Esophagus muscularis mucosa (tissue), 4 donors: ENCODE results near the gene ACTA1.

ENCODE experiments used
- EP300 ChIP-seq: sonication (generic); formaldehyde crosslinking; IDR thresholded peaks from one replicate; pipeline ENCODE4 v1.6.1; 2017; ENCODE audit warnings: antibody characterized with exemption
- POLR2A ChIP-seq: fragments of 450-650 bp; IDR thresholded peaks from one replicate; pipeline ENCODE4 v1.6.1; 2017; ENCODE audit warnings: antibody characterized with exemption, moderate library complexity, mild to moderate bottlenecking, low read depth
- POLR2AphosphoS5 ChIP-seq, 2 donors: sonication (generic); formaldehyde crosslinking; IDR thresholded peaks; one replicate each; pipeline ENCODE4 v1.6.1; 2017; ENCODE audit warnings: antibody characterized with exemption in 2 of 2
- TF ChIP-seq, protein P1 (sequence below), 3 experiments: fragments of 200-600 bp in 2 of 3; fragments of 450-650 bp in 1 of 3; sonication (generic) in 2 of 3; IDR thresholded peaks; one replicate each; pipeline ENCODE4 v1.5.1; 2017 to 2019; ENCODE audit warnings: antibody characterized with exemption in 3 of 3, mild to moderate bottlenecking in 2 of 3, moderate library complexity in 1 of 3

DNA sequence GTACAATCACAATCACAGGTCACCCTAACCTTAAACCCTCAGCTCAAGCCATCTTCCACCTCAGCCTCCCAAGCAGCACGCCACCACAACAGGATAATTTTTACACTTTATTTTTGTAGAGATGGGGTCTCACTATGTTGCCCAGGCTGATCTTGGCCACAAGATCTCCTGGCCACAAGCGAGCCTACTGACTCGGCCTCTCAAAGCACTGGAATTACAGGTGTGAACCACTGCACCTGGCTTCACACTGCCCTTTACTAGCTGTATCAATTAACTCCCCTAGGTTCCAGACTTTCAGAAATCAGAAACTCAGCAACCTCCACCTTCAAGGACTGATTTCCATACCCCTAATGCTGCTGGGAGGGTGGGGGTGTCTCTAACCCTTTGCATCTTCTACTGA, 37.3 kb upstream of the ACTA1 start:
- TF ChIP-seq, protein P1, sequence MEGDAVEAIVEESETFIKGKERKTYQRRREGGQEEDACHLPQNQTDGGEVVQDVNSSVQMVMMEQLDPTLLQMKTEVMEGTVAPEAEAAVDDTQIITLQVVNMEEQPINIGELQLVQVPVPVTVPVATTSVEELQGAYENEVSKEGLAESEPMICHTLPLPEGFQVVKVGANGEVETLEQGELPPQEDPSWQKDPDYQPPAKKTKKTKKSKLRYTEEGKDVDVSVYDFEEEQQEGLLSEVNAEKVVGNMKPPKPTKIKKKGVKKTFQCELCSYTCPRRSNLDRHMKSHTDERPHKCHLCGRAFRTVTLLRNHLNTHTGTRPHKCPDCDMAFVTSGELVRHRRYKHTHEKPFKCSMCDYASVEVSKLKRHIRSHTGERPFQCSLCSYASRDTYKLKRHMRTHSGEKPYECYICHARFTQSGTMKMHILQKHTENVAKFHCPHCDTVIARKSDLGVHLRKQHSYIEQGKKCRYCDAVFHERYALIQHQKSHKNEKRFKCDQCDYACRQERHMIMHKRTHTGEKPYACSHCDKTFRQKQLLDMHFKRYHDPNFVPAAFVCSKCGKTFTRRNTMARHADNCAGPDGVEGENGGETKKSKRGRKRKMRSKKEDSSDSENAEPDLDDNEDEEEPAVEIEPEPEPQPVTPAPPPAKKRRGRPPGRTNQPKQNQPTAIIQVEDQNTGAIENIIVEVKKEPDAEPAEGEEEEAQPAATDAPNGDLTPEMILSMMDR (IDR thresholded peaks at IDR 0.05): no peak
- TF ChIP-seq EP300 (no peak), POLR2A (no peak), POLR2AphosphoS5 (IDR thresholded peaks at IDR 0.05) (no peak)
